Superior temporal gyrus (tissue), 1 donor: ENCODE measurements around the gene TCF25.

Experiments used
- DNase-seq: peaks from one replicate; pipeline ENCODE4 v3.0.0-alpha.2; 2016; ENCODE audit errors: extremely low spot score

The TCF25 gene

DNA sequence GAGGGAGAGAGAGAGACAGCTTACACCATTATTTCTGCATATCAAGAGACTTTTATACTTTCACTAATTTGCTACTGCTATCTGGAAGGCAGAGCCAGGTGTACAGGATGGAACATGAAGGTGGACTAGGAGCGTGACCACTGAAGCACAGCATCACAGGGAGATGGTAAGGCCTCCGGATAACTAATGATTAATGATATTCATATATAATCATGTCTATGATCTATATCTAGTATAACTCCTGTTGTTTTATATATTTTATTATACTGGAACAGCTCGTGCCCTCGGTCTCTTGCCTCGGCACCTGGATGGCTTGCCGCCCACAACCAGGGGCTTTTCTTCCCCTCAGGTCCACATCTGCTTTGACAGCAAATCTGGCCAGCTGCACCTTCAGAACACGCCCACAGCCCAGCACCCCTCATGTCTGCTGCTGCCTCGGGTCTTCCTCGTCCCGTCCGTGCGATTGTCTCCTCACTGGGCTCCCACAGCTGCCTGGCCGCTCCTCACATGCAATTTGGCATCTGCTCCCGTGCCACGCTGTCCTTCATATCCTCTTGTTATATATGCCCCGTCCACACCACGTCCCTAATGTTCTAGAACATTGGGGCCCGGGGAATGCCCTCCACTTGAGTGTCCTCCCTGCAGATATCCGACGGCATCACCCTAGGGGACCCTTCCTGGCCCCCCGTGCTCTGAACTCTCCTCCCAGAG lies 64.9 kb downstream of the TCF25 start:
- DNase-seq, result no peak

DNA sequence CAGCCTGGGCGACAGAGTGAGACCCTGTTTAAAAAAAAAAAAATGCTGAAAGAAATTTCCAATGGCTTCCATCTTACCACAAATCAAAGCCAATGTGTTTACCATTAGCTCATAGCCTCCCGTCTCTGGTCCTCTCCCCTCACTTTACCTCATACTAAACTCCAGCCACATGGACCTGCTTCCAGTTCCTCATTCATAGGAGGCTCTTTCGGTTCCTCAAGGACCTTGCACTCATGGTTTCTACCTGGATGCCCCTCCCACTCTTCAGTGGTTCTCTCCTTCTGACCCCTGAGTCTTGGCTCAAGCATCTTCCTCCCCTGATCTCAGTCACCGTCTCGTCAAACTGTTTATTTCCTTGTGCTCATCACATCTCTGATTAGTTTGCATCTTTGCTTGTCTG lies 71.4 kb downstream of the TCF25 start:
- DNase-seq, result no peak

DNA sequence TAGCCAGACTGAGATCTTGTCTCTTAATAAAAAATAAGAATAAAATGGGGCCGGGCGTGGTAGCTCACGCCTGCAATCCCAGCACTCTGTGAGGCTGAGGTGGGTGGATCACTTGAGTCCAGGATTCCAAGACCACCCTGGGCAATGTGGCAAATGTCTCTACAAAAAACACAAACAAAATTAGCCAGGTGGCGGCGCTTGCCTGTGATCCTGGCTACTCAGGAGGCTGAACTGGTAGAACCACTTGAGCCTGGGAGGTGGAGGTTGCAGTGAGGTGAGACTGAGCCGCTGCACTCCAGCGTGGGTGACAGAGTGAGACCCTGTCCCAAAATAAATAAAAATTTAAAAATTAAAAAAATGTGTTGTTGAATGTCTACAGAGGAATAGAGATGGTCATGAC lies 72.3 kb downstream of the TCF25 start:
- DNase-seq, result no peak

DNA sequence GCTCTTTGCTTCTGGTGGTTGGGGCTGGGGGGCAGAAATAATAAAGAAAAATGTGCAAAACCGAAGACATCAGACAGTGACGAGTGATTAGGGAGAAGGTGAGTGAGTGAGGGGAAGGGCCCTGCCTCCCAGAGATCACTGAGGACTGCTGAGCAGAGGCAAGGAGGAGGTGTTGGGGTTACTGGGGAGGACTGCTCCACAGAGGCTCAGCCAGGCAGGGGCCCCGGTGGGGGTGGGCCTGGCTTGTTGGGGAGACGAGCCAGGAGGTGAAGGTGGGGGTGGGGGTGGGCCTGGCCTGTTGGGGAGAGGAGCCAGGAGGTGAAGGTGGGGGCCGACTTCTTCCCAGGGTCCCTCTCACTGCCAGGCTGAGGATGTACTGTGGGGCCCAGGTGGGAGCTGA lies 73.1 kb downstream of the TCF25 start:
- DNase-seq, result no peak

DNA sequence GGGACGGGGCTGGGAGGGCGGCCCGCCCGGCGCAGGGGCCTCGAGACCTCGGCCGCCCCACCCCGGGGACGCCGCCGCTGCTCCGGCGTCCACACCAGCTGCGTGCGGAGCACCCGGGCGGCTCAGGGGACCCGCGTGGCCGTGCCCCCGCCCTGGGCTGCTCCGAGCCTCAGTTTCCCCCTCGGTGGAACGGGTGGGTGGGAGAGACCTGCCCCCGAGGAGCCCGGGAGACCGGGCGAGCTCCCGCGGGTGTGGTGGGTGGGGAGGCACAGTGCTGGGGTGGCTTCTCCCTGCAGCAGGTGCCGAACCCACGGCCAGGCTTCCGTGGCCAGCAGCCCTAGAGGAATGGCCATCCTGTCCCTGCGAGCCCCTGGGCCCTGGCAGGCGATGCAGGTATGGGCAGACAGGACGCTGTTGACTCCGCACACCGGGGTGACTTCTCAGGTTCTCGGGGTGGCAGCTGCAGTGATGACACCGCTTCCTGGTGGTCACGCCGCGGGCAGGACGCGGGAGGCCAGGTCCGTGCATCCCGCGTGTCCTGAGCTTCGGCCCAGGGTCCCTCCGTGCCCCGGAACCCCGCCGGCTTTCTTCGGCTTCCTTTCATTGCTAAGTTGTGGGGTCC lies 75.8 kb downstream of the TCF25 start:
- no peak for DNase-seq

DNA sequence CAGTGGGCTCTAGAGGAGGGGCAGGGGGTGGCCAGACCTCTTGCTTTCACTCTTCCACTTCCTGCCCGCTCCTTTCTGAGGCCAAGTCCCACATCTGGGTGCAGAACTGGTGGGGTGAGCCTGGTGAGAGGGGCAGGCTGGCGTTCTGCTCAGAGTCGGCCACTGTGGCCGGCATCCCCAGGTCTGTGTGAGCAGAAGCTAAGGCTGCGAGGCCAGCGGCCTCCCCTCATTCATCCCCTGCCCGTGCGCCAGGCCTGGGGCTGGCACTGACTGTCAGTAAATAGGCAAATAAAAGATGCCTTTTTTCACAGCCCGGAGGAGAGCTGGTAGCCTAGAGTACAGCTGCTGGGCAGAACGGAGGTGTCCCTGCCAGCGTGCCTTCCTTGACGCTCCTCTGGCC lies 76.4 kb downstream of the TCF25 start:
- DNase-seq, result peak; percentile 19

DNA sequence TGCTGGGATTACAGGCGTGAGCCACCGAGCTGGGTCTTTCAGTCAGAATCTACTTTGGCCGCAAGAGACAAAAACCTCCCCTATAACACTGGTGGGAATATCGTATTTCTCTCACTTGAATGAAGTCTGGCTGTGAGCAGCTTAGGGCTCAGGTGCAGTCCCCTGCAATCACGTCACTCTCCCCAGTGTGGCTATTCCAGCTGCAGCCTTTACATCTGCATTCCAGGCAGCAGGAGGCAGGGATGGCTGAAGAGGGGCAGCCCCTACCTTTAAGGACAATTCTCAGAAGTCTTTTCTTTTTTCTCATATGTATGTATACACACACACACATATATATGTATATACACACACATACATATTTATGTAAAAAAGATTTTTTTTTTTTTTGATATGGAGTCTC lies 78.1 kb downstream of the TCF25 start:
- no peak for DNase-seq

DNA sequence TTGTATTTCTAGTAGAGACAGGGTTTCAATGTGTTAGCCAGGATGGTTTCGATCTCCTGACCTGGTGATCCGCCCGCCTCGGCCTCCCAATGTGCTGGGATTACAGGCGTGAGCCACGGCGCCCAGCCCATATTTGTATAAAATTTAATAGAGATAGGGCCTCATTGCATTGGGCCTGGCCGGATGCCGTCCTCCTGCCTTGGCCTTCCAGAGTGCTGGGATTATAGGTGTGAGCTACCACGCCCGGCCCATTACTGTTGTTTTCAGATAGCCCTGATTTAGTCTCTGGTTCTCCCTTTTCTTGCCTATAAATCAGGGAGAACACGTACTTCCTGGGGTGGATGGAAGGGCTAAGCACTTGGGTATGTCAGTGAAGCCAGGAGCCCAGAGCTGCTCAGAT lies 78.7 kb downstream of the TCF25 start:
- DNase-seq, result no peak

DNA sequence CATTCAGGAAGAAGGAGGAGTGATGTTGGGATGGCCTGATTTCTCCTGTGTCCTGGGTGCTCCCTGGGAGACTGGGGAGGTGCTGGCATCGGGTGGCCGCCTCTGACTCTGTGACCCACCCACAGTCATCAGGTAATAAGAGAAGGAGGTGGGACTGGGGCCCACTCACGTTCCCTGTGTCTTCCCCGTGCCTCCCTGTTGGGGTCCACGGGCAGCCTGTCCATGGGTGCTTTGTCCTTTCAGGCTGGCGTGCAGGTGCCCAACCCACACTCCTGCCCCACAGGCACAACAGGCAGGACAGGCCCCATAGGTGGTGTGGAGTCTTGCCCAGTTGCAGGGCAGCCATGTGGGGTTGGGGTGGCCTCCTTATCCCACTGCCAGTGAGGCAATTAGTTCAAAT lies 79.2 kb downstream of the TCF25 start:
- no peak for DNase-seq

DNA sequence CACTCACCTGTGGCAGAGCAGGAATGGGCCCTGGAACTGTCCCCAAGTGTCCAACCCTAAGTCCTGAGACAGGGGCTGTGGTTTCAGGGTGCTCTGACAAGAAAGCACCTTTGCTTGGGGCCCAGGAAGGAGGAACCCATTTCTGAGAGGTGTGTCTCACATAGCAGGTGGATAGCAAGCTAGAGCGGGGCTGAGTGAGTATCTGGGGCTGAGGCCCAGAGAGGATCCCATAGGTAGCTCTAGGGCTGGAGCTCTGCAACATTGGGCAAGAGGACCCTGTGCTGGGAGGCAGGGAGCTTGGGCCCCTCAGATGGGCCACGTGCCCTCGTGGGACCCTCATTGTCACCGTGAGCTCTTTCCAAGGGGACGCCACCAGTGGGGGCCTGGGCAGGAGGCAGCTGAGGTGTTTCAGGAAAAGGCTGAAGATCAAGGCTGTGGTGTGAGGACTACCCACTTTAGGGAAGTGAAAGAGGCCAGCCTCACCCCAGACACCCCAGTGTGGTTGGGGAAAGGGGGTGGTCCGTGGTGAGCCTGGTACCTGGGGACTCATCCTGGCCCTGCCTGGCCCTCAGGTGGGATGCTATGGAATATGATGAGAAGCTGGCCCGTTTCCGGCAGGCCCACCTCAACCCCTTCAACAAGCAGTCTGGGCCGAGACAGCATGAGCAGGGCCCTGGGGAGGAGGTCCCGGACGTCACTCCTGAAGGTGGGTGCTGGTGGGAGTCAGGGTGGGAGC lies 80.4 kb downstream of the TCF25 start:
- DNase-seq, result no peak

DNA sequence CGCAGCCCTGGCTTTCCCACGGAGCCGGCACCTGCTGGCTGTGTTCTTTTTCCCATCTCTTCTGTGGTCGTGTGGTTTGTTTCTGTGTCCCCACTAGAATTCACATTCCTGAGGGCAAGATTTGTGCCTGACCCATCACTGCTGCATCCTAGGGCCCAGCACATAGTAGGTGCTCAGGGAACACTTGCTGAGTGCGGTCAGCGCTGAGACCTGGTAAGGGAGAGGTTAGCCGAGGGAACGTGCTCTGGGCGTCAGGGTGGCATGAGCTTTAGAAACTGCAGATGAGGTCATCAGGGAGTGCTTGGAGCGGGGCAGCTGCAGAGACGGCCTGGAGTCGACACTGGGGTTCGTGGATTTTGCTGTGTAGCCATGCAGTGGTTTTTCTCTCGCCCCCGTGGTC lies 81.1 kb downstream of the TCF25 start:
- no peak for DNase-seq

DNA sequence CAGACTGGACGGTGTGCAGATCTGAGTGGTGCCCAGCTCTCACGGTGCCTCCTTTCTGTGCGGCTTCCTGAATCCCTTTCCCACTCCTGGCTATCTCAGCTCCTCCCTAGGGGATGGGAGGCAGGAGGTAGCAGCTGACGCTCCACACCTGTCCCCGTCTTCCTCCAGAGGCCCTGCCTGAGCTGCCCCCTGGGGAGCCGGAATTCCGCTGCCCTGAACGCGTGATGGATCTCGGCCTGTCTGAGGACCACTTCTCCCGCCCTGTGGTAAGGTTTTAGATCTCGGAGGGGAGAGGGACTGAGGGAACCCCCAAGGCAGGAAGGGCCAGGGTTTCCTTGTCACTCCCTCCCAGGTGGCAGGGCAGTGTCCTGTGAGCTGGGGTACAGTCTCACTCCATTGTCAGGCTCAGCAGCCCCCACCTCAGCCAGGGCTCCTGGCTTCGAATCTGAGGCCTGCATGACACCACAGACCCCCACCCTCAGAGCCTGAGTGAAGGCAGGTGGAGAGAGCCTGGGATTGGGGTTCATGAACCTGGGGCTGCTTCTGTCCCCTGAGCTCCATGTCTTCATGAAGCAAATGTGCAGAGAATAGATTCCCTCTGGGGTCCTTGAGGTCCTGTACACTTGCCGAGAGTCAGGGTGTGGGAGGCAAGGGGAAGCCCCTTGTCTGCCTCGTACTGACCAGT lies 81.8 kb downstream of the TCF25 start:
- no peak for DNase-seq

DNA sequence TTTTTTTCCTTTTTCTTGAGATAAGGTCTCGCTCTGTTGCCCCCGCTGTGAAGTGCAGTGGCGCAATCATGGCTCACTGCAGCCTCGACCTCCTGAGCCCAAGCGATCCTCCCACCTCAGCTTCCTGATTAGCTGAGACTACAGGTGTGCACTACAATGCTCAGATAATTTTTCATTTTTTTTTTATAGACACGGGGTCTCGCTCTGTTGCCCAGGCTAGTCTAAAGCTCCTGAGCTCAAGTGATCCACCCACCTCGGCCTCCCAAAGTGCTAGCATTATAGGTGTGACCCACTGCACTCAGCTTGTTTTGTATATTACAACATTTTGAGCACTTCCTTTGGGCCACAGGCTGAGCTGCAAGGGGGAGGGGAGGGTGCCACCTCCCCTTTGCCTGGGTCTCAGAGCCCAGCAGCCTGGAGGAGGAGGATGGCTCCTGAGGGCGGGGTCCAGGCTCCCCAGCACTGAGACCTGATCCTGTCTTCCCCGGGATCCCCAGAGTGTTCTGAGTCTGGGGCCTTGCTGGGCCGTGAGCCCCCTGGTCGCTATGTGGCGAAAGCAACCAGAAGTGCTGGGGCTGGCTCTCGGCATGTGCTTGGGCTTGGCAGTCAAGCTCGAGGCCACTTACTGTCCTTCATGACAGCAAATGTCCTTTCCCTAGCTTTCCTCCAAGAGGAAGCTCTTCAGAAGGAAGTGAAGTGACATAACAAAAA lies 83.3 kb downstream of the TCF25 start:
- DNase-seq, result no peak

DNA sequence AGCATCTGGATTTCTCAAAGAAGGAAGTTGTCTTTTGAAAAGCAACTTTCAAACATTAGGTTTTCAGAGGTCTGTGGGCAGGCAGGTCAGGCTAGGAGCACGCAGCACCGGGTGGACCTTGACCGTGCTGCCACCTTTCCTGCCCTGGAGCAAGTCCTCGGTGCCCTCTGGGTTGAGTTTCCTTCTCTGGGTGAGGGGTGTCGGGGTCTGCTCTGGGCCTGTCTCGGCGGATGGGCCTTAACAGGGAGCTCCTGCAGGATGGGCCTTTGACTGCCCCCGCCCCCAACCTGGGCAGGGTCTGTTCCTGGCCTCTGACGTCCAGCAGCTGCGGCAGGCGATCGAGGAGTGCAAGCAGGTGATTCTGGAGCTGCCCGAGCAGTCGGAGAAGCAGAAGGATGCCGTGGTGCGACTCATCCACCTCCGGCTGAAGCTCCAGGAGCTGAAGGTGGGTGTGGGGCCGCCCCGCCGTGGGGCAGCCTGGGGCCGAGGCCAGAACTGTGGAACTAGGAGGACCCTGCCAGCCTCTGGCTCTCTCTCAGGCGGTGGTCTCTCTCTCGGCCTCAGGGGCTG lies 83.9 kb downstream of the TCF25 start:
- no peak for DNase-seq

DNA sequence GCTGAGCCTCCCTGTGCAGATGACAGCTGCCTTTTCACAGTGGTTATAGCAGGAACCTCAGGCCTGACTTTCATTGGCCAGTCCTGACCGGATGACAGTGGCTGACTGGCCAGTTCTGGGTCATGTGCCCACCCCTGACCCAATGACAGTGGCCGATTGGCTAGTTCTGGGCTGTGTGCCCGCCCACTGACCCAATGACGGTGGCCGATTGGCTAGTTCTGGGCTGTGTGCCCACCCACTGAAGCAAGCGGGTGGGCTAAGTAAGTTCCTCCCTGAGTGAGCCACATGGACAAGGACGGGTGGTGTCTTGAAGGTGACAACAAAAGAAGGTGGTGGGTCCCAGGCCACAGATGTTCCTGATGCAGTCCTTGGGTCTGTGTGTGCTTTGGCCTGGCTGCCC lies 84.7 kb downstream of the TCF25 start:
- no peak for DNase-seq

DNA sequence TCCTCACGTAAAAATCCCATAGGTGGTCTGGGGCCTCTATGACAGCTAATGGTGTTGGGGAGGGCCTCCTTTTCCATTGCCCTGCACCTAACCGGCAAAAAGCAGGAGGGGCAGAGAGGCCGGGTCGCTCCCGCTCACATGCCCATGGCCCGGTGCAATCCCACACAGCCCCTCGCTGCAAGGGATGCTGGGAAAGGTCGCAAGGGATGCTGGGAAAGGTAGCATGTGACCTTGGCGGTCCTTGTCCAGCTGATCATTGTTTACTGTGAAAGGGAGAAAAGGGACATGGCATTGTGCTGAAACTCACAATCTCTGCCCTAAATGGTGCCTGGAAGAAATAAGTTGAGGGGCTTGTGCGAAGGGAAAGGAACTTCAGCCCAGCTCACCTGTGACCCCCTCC lies 85.2 kb downstream of the TCF25 start:
- no peak for DNase-seq

DNA sequence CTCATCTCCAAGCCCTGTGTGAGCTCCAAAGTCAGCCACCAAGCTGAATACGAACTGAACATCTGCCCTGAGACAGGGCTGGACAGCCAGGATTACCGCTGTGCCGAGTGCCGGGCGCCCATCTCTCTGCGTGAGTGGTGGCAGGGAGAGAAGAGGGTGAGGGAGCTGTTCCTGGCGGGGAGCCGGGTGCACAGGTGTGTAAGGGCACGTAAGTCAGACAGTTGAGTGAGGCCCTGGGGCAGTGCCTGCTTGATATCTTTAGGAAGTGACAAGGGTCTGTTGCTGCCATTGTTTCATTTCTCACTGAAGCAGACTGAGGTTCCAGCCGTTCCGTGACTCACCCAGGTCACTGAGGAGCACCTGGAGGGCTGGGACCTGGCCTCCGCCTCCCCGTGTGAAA lies 87.6 kb downstream of the TCF25 start:
- no peak for DNase-seq
